Epithelial cell of proximal tubule (primary cell): Measurements from ENCODE around the gene DLG1. TPM values are rescaled to one million over a fixed set of nuclear protein-coding genes. Genes with fewer than 3 reads are reported as not detected.
A peak's percentile ranks its signal among the peaks of the same experiment; 100 is the strongest.

ENCODE experiments used
- DNase-seq: peaks from one replicate; pipeline ENCODE4 v3.0.0-alpha.2; 2011; ENCODE audit warnings: low read depth
- H3K4me3 ChIP-seq: 2 replicates; pipeline ENCODE4 v1.5.1; 2011; ENCODE audit warnings: low read depth, mild to moderate bottlenecking, low read length
- total RNA-seq: library from RNA; depleted of rRNA; stranded (reverse); fragments of >200 nt; gene quantifications from 2 replicates; pipeline ENCODE4 v1.2.3, GENCODE V29; 2015
- TF ChIP-seq, protein P1 (sequence below): conservative IDR thresholded peaks from 2 replicates; pipeline ENCODE4 v1.5.1; 2012; ENCODE audit warnings: low read depth, mild to moderate bottlenecking, low read length

Gene DLG1
- total RNA-seq, 1 donor from 2014 or later = 67.6 TPM

DNA sequence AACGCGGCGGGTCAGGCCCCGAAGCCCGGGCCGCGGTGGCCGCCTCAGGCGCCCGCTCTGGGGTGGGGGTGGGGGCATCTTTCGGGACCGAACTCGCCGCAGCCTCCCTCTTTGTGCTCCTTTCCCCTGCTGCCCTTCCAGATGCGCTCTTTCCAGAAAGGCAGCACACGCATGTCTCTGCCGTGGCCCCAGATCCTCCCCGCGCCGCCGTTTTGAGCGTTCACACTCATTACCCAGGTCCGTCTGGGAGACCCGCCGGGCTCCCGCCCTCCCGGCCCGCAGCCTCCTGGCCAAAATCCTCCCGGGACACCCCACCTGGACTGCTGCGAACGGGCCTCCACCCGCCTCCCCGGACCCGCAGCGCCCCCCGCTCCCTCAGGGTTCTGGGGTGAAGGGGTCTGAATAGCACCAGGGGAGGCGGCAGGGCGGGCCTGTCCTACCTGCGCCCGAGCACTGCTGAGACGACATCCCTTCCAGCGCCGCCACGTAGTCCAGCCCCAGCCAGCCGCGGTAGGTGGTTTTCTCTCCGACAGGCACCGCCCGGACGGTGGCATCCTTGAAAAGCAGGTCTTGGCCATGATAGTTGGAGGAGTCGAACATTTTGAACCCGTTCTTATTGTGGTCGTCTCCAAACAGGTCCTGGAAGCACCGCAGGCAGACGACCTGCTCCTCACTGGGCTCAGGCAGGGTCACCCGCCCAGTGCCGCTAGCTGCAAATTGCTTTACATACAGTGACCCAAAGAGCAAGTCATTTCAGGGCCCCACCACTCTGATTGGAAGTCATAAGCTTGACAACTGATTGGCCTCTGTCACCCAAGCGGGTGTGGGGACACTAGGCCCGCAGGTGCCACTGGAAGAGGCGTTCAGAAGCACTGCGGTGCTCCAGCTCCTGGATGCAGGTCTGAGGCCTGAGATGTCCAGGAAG is 294.7 kb downstream of the DLG1 start:
- DNase-seq = no peak
- TF ChIP-seq, protein P1, sequence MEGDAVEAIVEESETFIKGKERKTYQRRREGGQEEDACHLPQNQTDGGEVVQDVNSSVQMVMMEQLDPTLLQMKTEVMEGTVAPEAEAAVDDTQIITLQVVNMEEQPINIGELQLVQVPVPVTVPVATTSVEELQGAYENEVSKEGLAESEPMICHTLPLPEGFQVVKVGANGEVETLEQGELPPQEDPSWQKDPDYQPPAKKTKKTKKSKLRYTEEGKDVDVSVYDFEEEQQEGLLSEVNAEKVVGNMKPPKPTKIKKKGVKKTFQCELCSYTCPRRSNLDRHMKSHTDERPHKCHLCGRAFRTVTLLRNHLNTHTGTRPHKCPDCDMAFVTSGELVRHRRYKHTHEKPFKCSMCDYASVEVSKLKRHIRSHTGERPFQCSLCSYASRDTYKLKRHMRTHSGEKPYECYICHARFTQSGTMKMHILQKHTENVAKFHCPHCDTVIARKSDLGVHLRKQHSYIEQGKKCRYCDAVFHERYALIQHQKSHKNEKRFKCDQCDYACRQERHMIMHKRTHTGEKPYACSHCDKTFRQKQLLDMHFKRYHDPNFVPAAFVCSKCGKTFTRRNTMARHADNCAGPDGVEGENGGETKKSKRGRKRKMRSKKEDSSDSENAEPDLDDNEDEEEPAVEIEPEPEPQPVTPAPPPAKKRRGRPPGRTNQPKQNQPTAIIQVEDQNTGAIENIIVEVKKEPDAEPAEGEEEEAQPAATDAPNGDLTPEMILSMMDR = no peak
- H3K4me3 ChIP-seq = peak overlapping the region; percentile 57

DNA sequence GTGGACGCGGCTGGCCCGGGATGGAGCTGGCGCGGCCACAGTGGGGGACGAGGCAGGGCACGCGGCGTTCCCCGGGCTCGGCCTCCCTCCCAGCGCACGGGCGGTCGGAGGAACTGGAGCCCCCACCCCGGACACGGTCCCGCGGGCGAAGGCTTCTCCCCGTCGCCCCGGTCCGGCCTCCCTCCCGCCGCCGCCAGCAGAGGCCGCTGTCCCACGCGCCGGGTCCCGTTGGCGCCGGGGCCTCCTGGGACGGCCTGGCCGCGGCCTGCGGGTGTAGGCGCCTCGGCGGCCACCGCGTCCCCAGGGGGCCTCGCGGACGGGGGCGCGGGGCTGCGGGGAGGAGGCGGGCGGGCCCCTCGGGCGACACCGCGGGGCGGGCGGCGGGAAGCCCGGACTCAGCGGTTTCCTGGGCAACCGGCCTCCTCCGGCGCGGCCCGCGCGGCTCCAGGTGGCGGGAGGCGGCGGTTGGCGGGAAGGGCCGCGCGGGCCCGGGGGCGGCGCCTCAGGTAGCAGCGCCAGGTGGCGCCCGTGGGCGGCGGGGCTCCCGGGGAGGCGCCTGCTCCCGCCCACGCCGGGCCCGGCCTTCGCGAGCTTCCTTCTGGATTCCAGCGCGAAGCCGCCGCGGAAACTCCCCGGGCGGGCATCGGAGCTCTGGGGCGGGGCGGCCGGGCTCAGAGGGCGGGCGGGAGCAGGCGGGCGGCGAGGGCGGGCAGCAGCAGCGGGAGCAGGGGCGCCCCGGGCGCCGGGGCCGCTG is 295.5 kb downstream of the DLG1 start:
- no peak for DNase-seq
- TF ChIP-seq, protein P1 = peak; percentile 58

DNA sequence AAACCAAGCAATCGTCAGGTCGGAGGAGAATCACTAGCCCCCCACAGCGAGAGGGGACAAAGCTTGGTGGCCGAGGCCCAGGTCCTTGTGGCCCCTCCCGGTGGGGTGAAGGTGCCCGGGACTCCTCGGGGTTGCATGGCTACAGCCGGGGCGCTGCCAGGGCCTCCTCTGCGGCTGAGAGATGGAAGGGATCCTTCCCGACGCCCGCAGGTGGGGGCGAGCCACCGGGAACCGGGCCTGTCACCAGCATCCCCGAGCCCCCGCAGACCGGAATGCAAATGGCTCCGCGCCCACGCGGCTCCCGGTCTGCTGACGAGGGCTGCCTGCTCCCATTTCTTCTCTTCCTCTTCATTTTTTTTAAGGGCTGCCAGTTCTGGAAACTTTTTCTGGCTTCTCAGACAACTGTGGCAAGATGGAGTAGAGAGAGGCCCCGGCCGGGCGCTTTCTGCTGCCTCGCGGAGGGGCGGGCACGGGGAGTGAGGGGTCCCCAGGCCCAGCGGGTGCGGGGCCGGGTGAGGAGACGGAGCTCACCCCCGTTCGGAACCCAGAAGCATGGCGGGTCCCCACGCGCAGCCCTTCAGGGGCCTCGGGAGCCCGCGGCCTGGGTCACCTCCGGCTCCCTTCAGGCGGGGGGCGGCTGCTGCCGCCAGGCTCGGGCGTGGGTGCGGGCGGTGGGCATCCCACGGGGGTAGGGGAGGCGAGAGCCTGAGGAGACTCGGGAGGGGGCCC is 296.3 kb downstream of the DLG1 start:
- no peak for DNase-seq
- H3K4me3 ChIP-seq = peak overlapping the region; percentile 57
- TF ChIP-seq, protein P1 = no peak

More for the DNA sequence above, 295.5 kb downstream of the DLG1 start:
- peak overlapping the region; percentile 57 for H3K4me3 ChIP-seq

DNA sequence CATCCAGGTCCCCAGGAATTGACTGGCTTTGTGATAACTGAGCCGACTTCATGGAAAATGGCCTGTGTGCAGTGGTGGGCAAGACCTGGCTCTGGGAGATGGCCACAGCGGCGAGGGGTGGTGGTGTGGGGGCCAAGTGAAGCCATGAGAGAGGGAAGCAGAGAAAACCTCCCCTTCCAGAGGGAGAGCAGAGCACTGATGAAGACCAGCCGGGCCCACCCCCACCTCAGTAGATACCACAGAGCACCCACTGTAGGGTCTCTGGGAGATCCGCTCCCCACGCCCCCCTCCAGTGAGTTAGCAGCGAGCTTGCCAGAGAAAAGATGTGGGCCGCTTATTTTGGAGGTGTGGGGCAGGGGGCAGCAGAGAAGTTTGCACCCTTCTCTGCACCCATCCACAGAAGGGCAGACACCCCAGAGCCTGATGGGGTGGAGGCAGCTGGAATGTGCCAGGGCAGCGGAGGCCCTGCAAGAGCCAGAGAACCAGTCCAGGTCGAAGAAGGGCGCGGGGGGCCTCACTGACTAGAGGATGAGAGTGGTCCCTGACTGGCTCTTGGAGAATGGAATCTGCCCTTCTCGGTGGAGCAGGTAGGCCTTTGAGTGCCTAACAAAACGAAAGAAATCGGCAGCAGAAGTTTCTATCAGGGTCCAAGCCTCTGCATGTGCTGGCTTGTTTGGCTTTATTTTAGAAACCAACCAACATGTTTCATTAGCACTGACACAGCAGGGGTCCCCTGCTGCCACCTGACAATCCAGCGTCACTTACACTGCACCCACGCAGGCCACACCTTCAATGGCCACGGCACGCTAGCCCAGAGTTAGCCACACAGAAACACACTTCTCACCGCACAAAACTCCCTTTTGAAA is 297.1 kb downstream of the DLG1 start:
- no peak for DNase-seq
- TF ChIP-seq, protein P1 = no peak
- H3K4me3 ChIP-seq = no peak overlapping the region

DNA sequence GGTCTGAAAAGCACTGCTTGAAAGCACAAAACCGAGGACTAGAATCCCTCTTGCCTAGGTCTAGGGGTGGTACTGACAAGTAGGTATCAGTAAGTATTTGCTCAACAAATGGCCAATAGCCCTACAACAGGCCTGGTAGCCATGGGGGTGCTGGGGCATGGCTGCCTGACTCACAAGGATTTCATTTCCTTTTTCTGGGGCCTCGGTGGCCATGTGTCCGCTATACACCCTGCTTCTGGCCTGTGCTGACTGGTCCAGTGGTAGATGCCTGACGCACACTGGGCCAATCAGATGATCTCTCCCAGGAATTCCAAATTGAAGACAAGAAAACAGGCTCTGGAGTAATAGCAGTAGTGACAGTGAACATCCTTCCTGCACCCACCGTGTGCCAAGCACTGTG is 298.2 kb downstream of the DLG1 start:
- TF ChIP-seq, protein P1 = no peak
- no peak for DNase-seq
- H3K4me3 ChIP-seq = no peak overlapping the region

DNA sequence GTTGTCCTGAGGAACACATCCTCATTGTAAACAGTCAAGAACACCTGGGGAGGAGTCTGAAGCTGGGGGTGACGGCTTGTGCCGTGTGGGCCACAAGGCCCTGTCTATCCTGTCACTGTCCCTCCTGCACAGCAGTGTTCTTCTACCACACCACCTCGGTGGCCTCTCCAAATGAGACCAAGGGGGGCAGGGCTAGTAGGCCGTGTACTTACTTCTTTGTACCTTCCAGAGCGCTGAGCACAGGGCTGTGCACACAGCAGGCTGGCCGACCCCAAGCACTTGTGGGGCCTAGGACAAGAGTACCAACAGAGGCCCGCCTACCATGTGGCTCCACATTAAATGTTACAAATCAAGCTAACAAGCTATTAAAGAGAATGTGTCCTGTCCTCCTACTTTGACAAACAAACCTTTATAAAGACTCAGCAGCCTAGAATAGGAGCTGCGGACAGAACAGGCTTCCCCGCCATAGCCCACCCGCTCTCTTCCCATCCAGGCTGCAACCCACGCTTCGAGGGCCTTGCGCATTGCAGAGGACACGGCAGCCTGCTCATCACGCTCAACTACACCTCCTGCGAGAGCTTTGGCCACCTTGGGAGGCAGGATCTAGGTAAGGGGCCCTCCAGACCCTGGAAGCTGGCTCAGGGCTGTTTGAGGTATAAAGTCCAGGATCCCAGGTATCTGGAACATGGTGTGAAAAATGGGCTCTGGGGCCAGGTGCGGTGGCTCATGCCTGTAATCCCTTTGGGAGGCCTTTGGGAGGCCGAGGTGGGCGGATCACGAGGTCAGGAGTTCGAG is 299.2 kb downstream of the DLG1 start:
- DNase-seq = no peak
- TF ChIP-seq, protein P1 = no peak
- no peak overlapping the region for H3K4me3 ChIP-seq
